B cell (primary cell): ENCODE results near the gene ATCAY. TPM values are rescaled to one million over a fixed set of nuclear protein-coding genes. Genes with fewer than 3 reads are reported as not detected.

ENCODE experiments used
- ATAC-seq: fragments of 200-7000 bp; cut with Tn5 transposase; one replicate; pipeline ENCODE4 v1.10.0; 2021; ENCODE audit warnings: low read depth, mild to moderate bottlenecking, moderate number of reproducible peaks, moderate library complexity
- CTCF ChIA-PET: fragments of 350-600 bp; sonication (Branson Sonifier 250); formaldehyde crosslinking; loops from one replicate; lab custom pipeline; 2021; ENCODE audit warnings: antibody characterized with exemption, inconsistent platforms; lab: Charles Lee
- POLR2A ChIA-PET: fragments of 350-600 bp; sonication (Branson Sonifier 250); formaldehyde crosslinking; loops from one replicate; lab custom pipeline; 2021; ENCODE audit warnings: antibody characterized with exemption; lab: Charles Lee
- DNase-seq: peaks from one replicate; pipeline ENCODE4 v3.0.0; 2013
- H2AFZ ChIP-seq: 2 replicates; pipeline ENCODE4 v1.6.1; 2012; ENCODE audit warnings: mild to moderate bottlenecking, low read depth, low read length; ENCODE audit not compliant: insufficient read depth, poor library complexity, severe bottlenecking
- H3K27ac ChIP-seq, 2 donors: 1 replicate in 1 of 2; 2 replicates in 1 of 2; pipeline ENCODE4 v1.5.1; 2012 to 2013; ENCODE audit warnings: low read length in 2 of 2, mild to moderate bottlenecking in 2 of 2, moderate library complexity in 1 of 2
- H3K27me3 ChIP-seq, 4 experiments: fragments of 200-600 bp in 1 of 4; sonication (generic) in 1 of 4; replicated peaks in 1 of 4; 1 replicate in 2 of 4; 2 replicates in 2 of 4; pipeline versions ENCODE4 v1.6.1 to v1.7.0; 2013 to 2016; ENCODE audit warnings: low read length in 3 of 4, mild to moderate bottlenecking in 2 of 4, mixed read lengths in 1 of 4, moderate library complexity in 1 of 4; ENCODE audit not compliant: insufficient read depth in 4 of 4, control insufficient read depth in 3 of 4; ENCODE audit errors: control extremely low read depth in 1 of 4
- H3K36me3 ChIP-seq, 2 experiments: replicated peaks in 1 of 2; 1 replicate in 1 of 2; 2 replicates in 1 of 2; pipeline versions ENCODE4 v1.6.1 to v1.7.1; 2013; ENCODE audit warnings: low read length in 1 of 2; ENCODE audit not compliant: insufficient read depth in 2 of 2, control insufficient read depth in 1 of 2; ENCODE audit errors: control extremely low read depth in 1 of 2, extremely low read depth in 1 of 2
- H3K4me1 ChIP-seq, 2 donors: fragments of 200-600 bp in 1 of 2; sonication (generic) in 1 of 2; 1 replicate in 1 of 2; 2 replicates in 1 of 2; pipeline versions ENCODE4 v1.5.1 to v1.6.1; 2013 to 2017; ENCODE audit warnings: low read length in 2 of 2; ENCODE audit not compliant: control insufficient read depth in 2 of 2, insufficient read depth in 2 of 2
- H3K4me2 ChIP-seq: replicated peaks from 2 replicates; pipeline ENCODE3; 2012; ENCODE audit warnings: mild to moderate bottlenecking, low read depth, low read length; ENCODE audit not compliant: poor library complexity, severe bottlenecking
- H3K4me3 ChIP-seq, 5 experiments: fragments of 200-600 bp in 1 of 5; sonication (generic) in 1 of 5; 1 replicate in 3 of 5; 2 replicates in 2 of 5; pipeline versions ENCODE4 v1.5.1 to v1.7.0; 2011 to 2016; ENCODE audit warnings: low read length in 4 of 5, mild to moderate bottlenecking in 4 of 5, low read depth in 2 of 5, control low read depth in 1 of 5, moderate library complexity in 1 of 5; ENCODE audit not compliant: insufficient read depth in 1 of 5; ENCODE audit errors: control extremely low read depth in 1 of 5, extremely low read depth in 1 of 5
- H3K79me2 ChIP-seq: fragments of 200-600 bp; sonication (generic); one replicate; pipeline ENCODE4 v1.6.0; 2016; ENCODE audit warnings: low read length; ENCODE audit not compliant: control insufficient read depth, insufficient read depth
- H3K9ac ChIP-seq: fragments of 200-600 bp; sonication (generic); 2 replicates; pipeline ENCODE4 v1.6.1; 2017; ENCODE audit warnings: mild to moderate bottlenecking, low read length, moderate library complexity
- H3K9me3 ChIP-seq, 3 donors: one replicate each; pipeline versions ENCODE4 v1.6.1 to v1.7.1; 2013; ENCODE audit warnings: low read length in 2 of 3; ENCODE audit not compliant: control insufficient read depth in 2 of 3, insufficient read depth in 1 of 3; ENCODE audit errors: control extremely low read depth in 1 of 3
- H4K20me1 ChIP-seq: 2 replicates; pipeline ENCODE4 v1.6.0; 2012; ENCODE audit warnings: mild to moderate bottlenecking, low read length; ENCODE audit not compliant: insufficient read depth, control insufficient read depth, poor library complexity, severe bottlenecking
- H3K27ac Mint-ChIP-seq: one replicate; pipeline ENCODE4 v1.8.0; 2021; ENCODE audit warnings: mixed read lengths
- H3K27me3 Mint-ChIP-seq: one replicate; pipeline ENCODE4 v1.8.0; 2021; ENCODE audit warnings: mixed read lengths
- H3K4me1 Mint-ChIP-seq: one replicate; pipeline ENCODE4 v1.8.0; 2021; ENCODE audit warnings: mixed read lengths
- H3K4me3 Mint-ChIP-seq: one replicate; pipeline ENCODE4 v1.8.0; 2021; ENCODE audit warnings: mixed read lengths
- H3K9me3 Mint-ChIP-seq: one replicate; pipeline ENCODE4 v1.8.0; 2022; ENCODE audit warnings: mixed read lengths; ENCODE audit not compliant: insufficient read depth
- CTCF ChIP-seq: fragments of 200-600 bp; IDR thresholded peaks from one replicate; pipeline ENCODE4 v1.8.0; 2022; ENCODE audit warnings: antibody characterized with exemption, mild to moderate bottlenecking
- EZH2 ChIP-seq: IDR thresholded peaks from 2 replicates; pipeline ENCODE4 v1.6.1; 2012; ENCODE audit warnings: borderline replicate concordance, low read depth, mild to moderate bottlenecking, moderate library complexity, low read length; ENCODE audit not compliant: insufficient read depth, poor library complexity, severe bottlenecking
- WGBS: methylation state at CpG from one replicate; pipeline ENCODE4 v1.1.5; 2013; ENCODE audit warnings: missing lambda C conversion rate; ENCODE audit not compliant: insufficient coverage; 5-methylcytosine and 5-hydroxymethylcytosine counted together
- intact Hi-C: fragments of 100-400 bp; cut with micrococcal nuclease; formaldehyde crosslinking; loops from one replicate; pipeline ENCODE4 v1.10.0; 2022
- polyA plus RNA-seq: library from polyadenylated mRNA; depleted of rRNA; stranded (reverse); fragments of >200 nt; gene quantifications from 2 replicates; pipeline ENCODE4 v1.2.3, GENCODE V29; 2012
- total RNA-seq, 2 donors: library from RNA; stranded (reverse); fragments of 120-200 nt in 1 of 2; gene quantifications; 1 replicate in 1 of 2; 2 replicates in 1 of 2; pipeline versions ENCODE4 v1.2.3 to v1.2.4, GENCODE V29; 2013 to 2022

The ATCAY gene
- total and polyA plus RNA-seq, 2 donors (not counting 1 experiment from before 2014, with no cell fraction given) = not detected

- 87% methylated on average over 11 of the region's 11 CpGs for WGBS
- Mint-ChIP-seq H3K9me3 (peaks cover 2% of the 10 kb centered on the region), H3K4me3 (no peak overlapping the region), H3K27ac (no peak overlapping the region), H3K27me3 (peaks cover 3% of the 10 kb centered on the region), H3K4me1 (peaks cover 14% of the 10 kb centered on the region)
- Histone ChIP-seq H3K9me3 (peaks cover 0 to 20% (median 5%) of the 10 kb centered on the region in 3 donors), H3K4me1 (peaks cover 0 to 8% of the 10 kb centered on the region in 2 donors), H2AFZ (no peak overlapping the region), H4K20me1 (no peaks in the 10 kb centered on the region), H3K27me3 (no peaks in the 10 kb centered on the region), H3K27ac (no peak overlapping the region), H3K4me2 (no peak overlapping the region), H3K9ac (no peak overlapping the region), H3K36me3 (no peaks in the 10 kb centered on the region), H3K4me3 (no peak overlapping the region), H3K79me2 (no peaks in the 10 kb centered on the region)
- ChIA-PET POLR2A (no interaction called here), CTCF (interaction anchor here (1.3 to 1.7 kb wide), 3 partner anchors 15 to 289 kb away, joined by 4 to 7 read pairs (median 4); partner anchors contain the start of gene MRPL54)
- ATAC-seq (no peak), DNase-seq (no peak)
- intact Hi-C loops = no loop called here
- TF ChIP-seq EZH2 = no peak
Measured at GRCh38 chr19:3851254-3852176, 29.0 kb upstream of the ATCAY start.

- 100% methylated on average over 1 of the region's 1 CpG for WGBS
- ATAC-seq (no peak), DNase-seq (no peak)
- Mint-ChIP-seq H3K9me3 (peaks cover 2% of the 10 kb centered on the region), H3K27me3 (peaks cover 3% of the 10 kb centered on the region), H3K4me3 (no peak overlapping the region), H3K4me1 (peaks cover 15% of the 10 kb centered on the region), H3K27ac (no peak overlapping the region)
- H3K4me3 ChIP-seq = no peak overlapping the region
- intact Hi-C loops = no loop called here
- ChIA-PET POLR2A (interaction anchor here (0.7 kb wide), 1 partner anchor 403 kb away, joined by 4 read pairs; no protein-coding TSS in a partner anchor), CTCF (interaction anchor here (1.3 to 1.7 kb wide), 4 partner anchors 14 to 356 kb away, joined by 4 to 7 read pairs (median 5); partner anchors contain the start of gene MRPL54)
- H3K4me1 ChIP-seq = peaks cover 0 to 10% of the 10 kb centered on the region in 2 donors
- peaks cover 0 to 17% (median 5%) of the 10 kb centered on the region in 3 donors for H3K9me3 ChIP-seq
- no peaks in the 10 kb centered on the region for H3K79me2 ChIP-seq
- no peaks in the 10 kb centered on the region for H4K20me1 ChIP-seq
- no peak overlapping the region for H3K9ac ChIP-seq
- H3K27ac ChIP-seq = no peak overlapping the region
- TF ChIP-seq CTCF (no peak), EZH2 (no peak)
- no peaks in the 10 kb centered on the region for H3K36me3 ChIP-seq
- H3K27me3 ChIP-seq = no peaks in the 10 kb centered on the region
- H2AFZ ChIP-seq = no peak overlapping the region
- no peak overlapping the region for H3K4me2 ChIP-seq
Measured at GRCh38 chr19:3852177-3852511, 28.3 kb upstream of the ATCAY start.
